Activated CD4-positive, alpha-beta memory T cell treated with anti-CD3 and anti-CD28 coated beads, Interleukin-2, amount 10 ng/mL, durations not matched to agents 7 days and 5 days (primary cell): ENCODE measurements around the gene CLEC11A. TPM values are rescaled to one million over a fixed set of nuclear protein-coding genes. Genes with fewer than 3 reads are reported as not detected.

Experiments
- CTCF ChIA-PET: fragments of 350-600 bp; sonication (Branson Sonifier 250); formaldehyde crosslinking; loops from one replicate; lab custom pipeline; 2021; ENCODE audit warnings: antibody characterized with exemption, inconsistent platforms; lab: Charles Lee
- POLR2A ChIA-PET: fragments of 350-600 bp; sonication (Branson Sonifier 250); formaldehyde crosslinking; loops from one replicate; lab custom pipeline; 2021; ENCODE audit warnings: antibody characterized with exemption; lab: Charles Lee
- DNase-seq: peaks from one replicate; pipeline ENCODE4 v3.0.0-alpha.2; 2020
- H3K27ac Mint-ChIP-seq: one replicate; pipeline ENCODE4 v1.8.0; 2021; ENCODE audit warnings: mild to moderate bottlenecking, mixed read lengths
- H3K27me3 Mint-ChIP-seq: one replicate; pipeline ENCODE4 v1.8.0; 2021; ENCODE audit warnings: mixed read lengths
- H3K36me3 Mint-ChIP-seq: one replicate; pipeline ENCODE4 v1.8.0; 2021; ENCODE audit warnings: low read depth, mixed read lengths
- H3K4me1 Mint-ChIP-seq: one replicate; pipeline ENCODE4 v1.8.0; 2021; ENCODE audit warnings: mixed read lengths
- H3K4me3 Mint-ChIP-seq: one replicate; pipeline ENCODE4 v1.8.0; 2021; ENCODE audit warnings: mild to moderate bottlenecking, mixed read lengths
- H3K9me3 Mint-ChIP-seq: one replicate; pipeline ENCODE4 v1.8.0; 2021; ENCODE audit warnings: mixed read lengths
- total RNA-seq, 2 experiments: library from RNA; stranded (reverse); gene quantifications; one replicate each; pipeline ENCODE4 v1.2.3, GENCODE V29; 2021

The CLEC11A gene, protein sequence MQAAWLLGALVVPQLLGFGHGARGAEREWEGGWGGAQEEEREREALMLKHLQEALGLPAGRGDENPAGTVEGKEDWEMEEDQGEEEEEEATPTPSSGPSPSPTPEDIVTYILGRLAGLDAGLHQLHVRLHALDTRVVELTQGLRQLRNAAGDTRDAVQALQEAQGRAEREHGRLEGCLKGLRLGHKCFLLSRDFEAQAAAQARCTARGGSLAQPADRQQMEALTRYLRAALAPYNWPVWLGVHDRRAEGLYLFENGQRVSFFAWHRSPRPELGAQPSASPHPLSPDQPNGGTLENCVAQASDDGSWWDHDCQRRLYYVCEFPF
- under 1 TPM; 0.43 to 0.65 TPM for total RNA-seq

DNA sequence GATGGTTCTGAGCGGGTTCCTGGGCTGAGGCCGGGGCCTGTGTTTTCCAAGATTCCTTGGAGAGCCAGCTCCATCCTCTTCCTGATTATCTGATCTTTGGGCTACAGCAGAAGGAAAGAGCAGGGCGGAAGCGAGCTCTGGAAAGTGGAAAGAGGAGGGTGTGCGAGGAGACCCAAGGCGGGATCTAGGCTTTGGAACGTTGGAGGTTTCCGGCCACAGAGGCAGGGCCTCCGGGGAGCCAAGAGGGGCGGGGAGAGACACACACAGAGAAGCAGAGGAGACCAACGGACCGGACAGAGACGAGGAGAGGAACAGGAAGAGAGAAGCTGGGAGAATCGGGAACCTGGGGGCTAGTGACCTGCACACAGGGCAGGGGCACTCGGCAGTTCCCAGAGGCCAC is at the start of gene CLEC11A:
TSS of gene CLEC11A (plus strand) at position 296 of the 400 bp plus-strand sequence. CDS start 162 bp downstream, outside the sequence.
- H3K27me3 Mint-ChIP-seq, result peaks cover 42% of the 10 kb centered on the region
- peaks cover 20% of the 10 kb centered on the region for H3K4me1 Mint-ChIP-seq
- CTCF ChIA-PET, result interaction anchor here (1.0 kb wide), 1 partner anchor 61 kb away, joined by 7 read pairs; no protein-coding TSS in a partner anchor
- peak within 1 kb of the TSS; percentile 28 for H3K4me3 Mint-ChIP-seq
- H3K27ac Mint-ChIP-seq, result no peak within 1 kb of the TSS
- DNase-seq, result no peak
- no peaks in the 10 kb centered on the region for H3K9me3 Mint-ChIP-seq
- no peaks in the 10 kb centered on the region for H3K36me3 Mint-ChIP-seq
- POLR2A ChIA-PET, result no interaction called here

DNA sequence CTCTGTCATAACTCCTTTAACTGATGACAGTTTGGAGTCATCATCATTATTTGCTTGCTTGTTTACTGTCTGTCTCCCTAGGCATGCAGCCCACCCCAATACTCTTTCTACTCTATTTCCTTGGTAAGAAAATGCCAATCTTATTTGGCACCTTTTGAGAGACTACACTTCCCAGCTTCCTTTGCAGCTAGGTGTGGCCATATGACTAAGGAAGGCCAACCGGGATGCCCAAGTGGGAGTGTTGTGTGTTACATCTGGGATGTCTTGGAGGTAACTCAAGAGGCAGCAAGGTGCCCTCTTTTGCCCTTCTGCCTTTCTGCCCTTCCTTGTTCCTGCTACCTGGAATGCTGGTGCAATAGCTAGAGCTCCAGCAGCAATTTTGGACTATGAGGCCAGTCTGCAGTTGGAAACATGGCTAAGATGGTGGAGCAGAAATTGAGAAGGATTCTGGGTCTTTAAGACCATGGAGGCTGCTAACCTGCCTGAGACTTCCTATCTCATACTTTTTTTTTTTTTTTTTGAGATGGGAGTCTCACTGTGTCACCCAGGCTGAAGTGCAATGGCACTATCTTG is 46.5 kb upstream of the CLEC11A start:
- H3K4me3 Mint-ChIP-seq, result no peak overlapping the region
- H3K27ac Mint-ChIP-seq, result no peak overlapping the region
- CTCF ChIA-PET, result no interaction called here
- H3K27me3 Mint-ChIP-seq, result peaks cover 14% of the 10 kb centered on the region
- H3K9me3 Mint-ChIP-seq, result no peaks in the 10 kb centered on the region
- POLR2A ChIA-PET, result no interaction called here
- peaks cover 4% of the 10 kb centered on the region for H3K4me1 Mint-ChIP-seq
- no peak for DNase-seq
- no peaks in the 10 kb centered on the region for H3K36me3 Mint-ChIP-seq

DNA sequence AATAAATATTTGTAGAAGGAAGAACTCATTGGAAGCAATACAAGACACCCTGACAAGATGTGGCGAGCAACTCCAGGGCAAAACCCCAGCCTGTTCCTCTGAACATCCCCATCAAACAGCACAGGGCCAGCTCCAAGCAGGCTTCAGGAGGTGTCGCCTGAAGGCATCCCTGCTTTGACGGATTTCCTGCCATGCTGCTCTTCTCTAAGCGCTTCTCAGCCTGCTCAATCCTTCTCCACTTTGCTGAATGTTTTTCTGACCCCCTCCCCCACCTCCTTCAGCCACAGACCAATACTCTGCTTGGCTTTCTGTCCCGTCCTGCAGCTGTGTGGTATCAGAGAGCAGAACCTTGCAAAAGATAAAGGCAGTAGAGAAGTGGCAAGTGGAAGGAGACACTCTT is 45.5 kb upstream of the CLEC11A start:
- H3K4me1 Mint-ChIP-seq, result peaks cover 4% of the 10 kb centered on the region
- POLR2A ChIA-PET, result no interaction called here
- no peak overlapping the region for H3K27ac Mint-ChIP-seq
- H3K4me3 Mint-ChIP-seq, result no peak overlapping the region
- CTCF ChIA-PET, result no interaction called here
- no peaks in the 10 kb centered on the region for H3K36me3 Mint-ChIP-seq
- peaks cover 14% of the 10 kb centered on the region for H3K27me3 Mint-ChIP-seq
- H3K9me3 Mint-ChIP-seq, result no peaks in the 10 kb centered on the region
- DNase-seq, result no peak

DNA sequence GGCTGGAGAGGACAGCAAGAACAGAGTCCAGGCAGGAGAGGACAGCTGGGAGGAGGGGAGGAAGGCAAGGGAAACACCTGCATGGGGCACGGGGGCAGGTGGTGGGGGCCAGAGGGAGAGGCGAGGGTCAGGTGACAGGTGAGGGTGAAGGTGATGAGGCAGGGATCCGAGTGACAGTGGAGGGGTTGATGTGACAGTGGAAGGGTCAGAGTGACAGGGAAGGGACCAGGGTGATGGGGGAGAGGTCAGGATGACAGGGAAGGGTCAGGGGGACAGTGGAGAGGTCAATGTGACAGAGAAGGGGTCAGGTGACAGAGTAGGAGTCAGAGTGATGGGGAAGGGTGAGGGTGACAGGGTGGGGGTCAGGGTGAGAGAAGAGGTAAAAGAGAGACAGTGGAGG is 44.8 kb upstream of the CLEC11A start:
- no peak for DNase-seq
- Mint-ChIP-seq H3K4me1 (peaks cover 4% of the 10 kb centered on the region), H3K9me3 (no peaks in the 10 kb centered on the region), H3K27me3 (peaks cover 8% of the 10 kb centered on the region), H3K27ac (no peak overlapping the region), H3K36me3 (no peaks in the 10 kb centered on the region), H3K4me3 (no peak overlapping the region)
- CTCF ChIA-PET, result no interaction called here
- POLR2A ChIA-PET, result no interaction called here

DNA sequence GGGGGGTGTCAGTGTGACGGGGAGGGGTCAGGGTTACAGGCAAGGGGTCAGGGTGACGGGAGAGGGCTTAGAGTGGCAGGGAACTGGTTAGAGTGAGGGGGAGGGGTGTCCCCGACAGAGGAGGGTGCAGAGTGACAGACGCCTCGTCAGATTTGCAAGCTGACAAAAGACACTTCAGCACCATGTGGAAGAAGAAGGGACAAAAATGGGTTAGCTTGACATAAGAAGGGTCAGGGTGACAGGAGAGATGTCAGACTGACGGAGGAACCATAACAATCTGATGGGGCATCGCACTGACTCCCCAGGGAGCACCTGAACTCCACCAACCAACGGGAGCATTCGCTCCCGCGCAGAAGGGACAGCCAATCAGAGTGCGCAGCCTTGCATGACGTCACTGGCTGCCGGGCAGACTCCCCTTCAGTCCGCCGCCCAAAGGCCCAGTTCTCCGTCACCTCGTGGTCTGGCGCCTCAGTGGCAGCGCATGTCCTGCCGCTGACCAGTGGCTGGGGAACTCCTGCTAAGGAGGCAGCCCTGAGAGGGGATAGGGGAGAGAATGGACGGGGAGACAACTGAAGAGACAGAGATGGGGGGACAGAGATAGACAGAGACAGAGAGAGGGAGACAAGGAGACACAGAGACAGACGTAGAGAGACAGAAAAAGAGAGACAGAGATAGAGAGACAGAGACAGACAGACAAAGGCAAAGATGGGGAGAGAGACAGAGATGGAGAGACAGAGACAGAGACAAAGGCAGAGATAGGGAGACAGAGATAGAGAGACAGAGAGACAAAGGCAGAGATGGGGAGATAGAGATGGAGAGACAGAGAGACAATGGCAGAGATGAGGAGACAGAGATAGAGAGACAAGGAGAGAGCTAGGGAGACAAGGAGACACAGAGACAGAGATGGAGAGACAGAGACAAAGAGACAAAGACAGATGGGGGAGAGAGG is 43.7 kb upstream of the CLEC11A start:
- H3K4me1 Mint-ChIP-seq, result peaks cover 4% of the 10 kb centered on the region
- H3K27me3 Mint-ChIP-seq, result peaks cover 10% of the 10 kb centered on the region
- no peaks in the 10 kb centered on the region for H3K9me3 Mint-ChIP-seq
- no peak overlapping the region for H3K4me3 Mint-ChIP-seq
- H3K36me3 Mint-ChIP-seq, result no peaks in the 10 kb centered on the region
- DNase-seq, result peak; percentile 76
- no peak overlapping the region for H3K27ac Mint-ChIP-seq
- ChIA-PET POLR2A (no interaction called here), CTCF (interaction anchor here (0.9 kb wide), 1 partner anchor 10 kb away, joined by 3 read pairs; no protein-coding TSS in a partner anchor)

DNA sequence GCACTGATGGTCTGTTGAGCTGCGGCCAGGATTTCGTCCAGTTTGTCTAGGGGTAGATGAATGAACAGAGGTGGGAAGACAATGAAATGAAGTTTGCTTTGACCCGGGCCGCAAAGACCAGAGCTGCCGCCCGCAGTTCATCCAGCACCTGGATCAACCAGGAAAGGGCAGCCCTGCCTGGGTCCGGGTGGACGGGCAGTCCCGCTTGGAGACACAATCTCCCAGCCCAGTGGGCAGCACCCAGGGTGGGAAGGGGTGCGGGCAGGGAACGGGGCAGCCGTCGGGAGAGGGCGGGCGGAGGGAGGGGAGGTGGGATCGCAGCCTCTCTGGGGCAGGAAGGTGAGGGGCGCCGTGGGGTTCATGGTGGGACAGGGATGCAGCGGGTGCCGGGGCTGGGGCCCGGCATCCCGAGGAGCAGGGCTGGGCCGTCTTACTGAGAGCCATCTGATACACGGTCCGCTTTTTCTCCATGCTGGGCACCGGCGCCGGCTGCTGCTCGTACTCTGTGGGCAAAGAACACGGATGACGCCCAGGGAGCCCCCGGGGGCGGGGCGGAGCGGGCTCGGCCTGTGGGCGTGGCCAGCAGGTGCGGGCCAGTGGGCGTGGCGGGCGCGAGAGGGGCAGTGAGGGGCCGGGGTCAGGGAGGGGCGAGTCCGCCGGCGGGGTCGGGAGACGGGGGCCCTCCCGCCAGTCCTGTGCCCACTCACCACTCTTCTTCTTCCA is 36.7 kb upstream of the CLEC11A start:
- POLR2A ChIA-PET, result no interaction called here
- no peak overlapping the region for H3K27ac Mint-ChIP-seq
- H3K4me3 Mint-ChIP-seq, result no peak overlapping the region
- H3K9me3 Mint-ChIP-seq, result no peaks in the 10 kb centered on the region
- no peaks in the 10 kb centered on the region for H3K4me1 Mint-ChIP-seq
- peaks cover 15% of the 10 kb centered on the region for H3K27me3 Mint-ChIP-seq
- DNase-seq, result no peak
- CTCF ChIA-PET, result no interaction called here
- H3K36me3 Mint-ChIP-seq, result no peaks in the 10 kb centered on the region

DNA sequence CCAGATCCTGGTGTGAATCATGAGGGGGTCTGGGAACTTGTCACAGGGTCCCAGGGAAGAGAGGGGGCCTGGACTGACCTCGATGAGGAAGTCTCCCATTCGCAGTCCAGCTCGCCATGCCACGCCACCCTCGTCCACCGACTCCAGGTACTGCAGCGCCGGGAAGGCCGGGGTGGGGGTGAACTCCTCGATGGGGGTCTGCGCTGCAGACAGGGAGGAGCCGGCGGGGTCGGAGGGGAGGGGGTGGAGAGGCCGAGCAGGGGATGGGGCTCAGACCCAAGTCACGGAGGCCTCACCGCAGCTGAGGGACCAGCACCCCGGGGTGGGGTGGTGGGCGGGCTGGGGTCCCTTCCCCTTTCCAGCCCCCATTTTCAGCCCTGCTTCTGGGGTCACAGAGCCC is 34.4 kb upstream of the CLEC11A start:
- Mint-ChIP-seq H3K4me1 (no peaks in the 10 kb centered on the region), H3K4me3 (no peak overlapping the region), H3K27ac (no peak overlapping the region), H3K36me3 (no peaks in the 10 kb centered on the region), H3K27me3 (peaks cover 25% of the 10 kb centered on the region), H3K9me3 (no peaks in the 10 kb centered on the region)
- ChIA-PET CTCF (no interaction called here), POLR2A (no interaction called here)
- DNase-seq, result no peak

DNA sequence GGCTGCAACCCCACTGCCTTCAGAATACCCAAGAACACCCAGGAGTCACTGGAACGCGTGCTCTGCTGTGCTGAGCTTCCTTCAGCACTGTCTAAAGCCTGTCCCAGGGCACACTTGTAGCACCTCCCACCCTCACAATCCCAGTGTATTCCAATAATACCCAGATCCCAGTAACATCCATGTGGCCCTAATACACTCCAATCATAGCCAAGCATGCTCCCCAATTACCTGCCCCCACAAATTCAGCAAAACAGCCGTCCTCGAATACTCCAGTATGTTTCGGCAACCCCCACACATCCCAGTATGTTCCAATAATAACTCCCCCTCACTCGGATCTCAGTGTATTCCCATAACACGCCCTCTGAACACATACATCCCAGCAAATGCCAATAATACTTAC is 32.7 kb upstream of the CLEC11A start:
- H3K9me3 Mint-ChIP-seq, result no peaks in the 10 kb centered on the region
- H3K27ac Mint-ChIP-seq, result no peak overlapping the region
- POLR2A ChIA-PET, result no interaction called here
- H3K27me3 Mint-ChIP-seq, result peaks cover 22% of the 10 kb centered on the region
- CTCF ChIA-PET, result no interaction called here
- H3K4me1 Mint-ChIP-seq, result no peaks in the 10 kb centered on the region
- no peaks in the 10 kb centered on the region for H3K36me3 Mint-ChIP-seq
- DNase-seq, result no peak
- no peak overlapping the region for H3K4me3 Mint-ChIP-seq

DNA sequence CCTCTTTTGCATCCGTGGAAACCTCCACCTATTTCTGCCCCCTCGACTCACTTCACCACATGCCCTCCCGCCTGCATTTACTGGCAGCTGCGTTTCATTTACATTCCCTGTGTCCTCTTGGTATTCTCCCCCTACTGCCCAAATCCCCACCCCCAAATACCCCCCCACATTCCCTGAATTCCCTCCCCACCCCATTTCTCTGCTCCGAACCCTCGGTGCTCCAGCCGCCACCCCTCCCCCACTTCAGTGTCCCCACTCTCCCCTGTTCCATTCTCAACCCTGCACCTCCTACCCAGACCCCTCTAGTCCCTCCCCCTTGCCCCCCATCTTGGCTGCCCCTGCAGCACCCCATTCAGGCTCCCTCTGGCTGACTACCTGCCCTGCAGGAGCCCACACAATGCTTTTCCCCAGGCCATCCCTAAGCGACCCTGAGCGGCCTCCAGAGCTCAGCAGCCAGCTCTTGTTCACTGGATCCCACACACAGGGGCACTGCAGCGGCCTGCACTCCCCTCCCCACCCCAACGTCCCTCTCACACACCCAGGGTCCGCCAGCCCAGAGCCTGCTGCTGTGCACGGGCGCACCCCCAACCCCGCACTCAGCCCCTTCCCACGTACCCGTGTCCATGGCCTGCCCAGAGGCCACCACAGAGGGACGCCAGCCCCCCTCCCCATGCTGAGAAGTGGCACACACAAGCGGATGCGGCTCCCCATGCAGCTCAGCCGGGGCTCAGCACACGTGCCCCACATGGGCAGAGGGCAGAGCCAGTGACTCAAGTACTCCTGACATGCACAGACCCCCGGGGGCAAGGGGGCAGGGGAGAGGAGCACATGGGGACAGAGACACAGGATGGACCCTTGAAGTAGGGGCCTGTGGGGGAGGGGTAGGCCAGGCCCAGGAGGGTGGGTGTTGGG is 29.8 kb upstream of the CLEC11A start:
- H3K27ac Mint-ChIP-seq, result no peak overlapping the region
- H3K4me3 Mint-ChIP-seq, result no peak overlapping the region
- no peak for DNase-seq
- H3K36me3 Mint-ChIP-seq, result no peaks in the 10 kb centered on the region
- POLR2A ChIA-PET, result no interaction called here
- no peaks in the 10 kb centered on the region for H3K4me1 Mint-ChIP-seq
- H3K9me3 Mint-ChIP-seq, result no peaks in the 10 kb centered on the region
- CTCF ChIA-PET, result no interaction called here
- H3K27me3 Mint-ChIP-seq, result peaks cover 22% of the 10 kb centered on the region

DNA sequence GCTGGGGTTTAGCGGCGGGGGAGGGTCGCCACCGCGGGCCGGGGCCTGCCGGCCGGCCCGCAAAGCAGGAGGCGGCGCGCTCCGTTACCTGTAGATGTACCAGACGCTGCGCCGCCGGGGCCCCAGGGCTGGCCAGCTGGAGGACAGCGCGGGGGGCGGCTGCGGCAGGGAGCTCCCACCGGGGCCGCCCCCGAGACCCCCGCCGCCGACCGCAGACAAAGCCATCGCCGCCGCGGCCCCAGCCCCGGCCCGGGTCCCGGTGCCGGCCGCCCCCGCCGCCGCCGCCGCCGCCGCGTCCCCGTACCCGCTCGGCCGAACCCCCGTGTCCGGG is 28.4 kb upstream of the CLEC11A start:
- no peaks in the 10 kb centered on the region for H3K36me3 Mint-ChIP-seq
- H3K27ac Mint-ChIP-seq, result no peak overlapping the region
- no peaks in the 10 kb centered on the region for H3K9me3 Mint-ChIP-seq
- DNase-seq, result no peak
- H3K4me1 Mint-ChIP-seq, result no peaks in the 10 kb centered on the region
- CTCF ChIA-PET, result no interaction called here
- H3K4me3 Mint-ChIP-seq, result no peak overlapping the region
- H3K27me3 Mint-ChIP-seq, result peaks cover 26% of the 10 kb centered on the region
- POLR2A ChIA-PET, result no interaction called here

DNA sequence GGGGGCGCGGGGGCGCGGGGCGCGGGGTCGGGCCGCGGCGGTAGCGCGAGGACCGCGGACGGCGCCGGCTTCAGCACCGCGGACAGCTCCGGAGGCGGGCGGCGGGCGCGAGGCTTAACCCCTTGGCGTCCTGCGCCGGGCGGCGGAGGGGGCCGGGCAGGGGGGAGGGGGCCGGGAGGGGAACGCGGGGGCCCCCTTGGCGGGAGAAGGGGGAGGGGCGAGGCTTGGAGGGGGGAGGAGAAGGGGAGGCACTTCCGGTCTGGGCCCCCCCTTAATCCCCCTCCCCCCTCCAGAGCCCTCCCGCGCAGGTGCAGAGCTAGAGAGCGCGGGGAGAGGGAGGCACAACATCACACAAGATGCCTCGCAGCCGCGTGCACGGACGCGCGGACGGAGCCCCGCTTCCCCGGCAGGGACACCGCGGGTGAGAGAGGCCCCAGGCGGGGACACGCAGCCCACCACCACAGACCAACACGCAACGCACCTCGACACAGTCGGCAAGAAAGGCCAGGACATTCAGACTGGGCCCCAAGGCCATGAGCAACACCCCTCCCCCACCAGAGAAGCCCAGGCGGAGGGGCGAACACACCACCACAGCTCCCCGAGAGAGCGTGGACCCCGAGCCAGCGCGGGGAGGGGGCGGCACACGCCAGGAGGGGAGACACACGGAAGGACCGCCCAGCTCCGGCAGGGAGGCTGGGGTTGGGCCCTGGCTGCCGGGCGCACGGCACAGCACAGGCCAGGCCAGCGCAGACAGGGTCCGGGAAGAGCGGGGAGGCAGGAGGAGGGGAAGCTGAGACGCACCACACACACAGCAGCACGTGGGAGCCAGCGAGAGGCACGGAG is 27.7 kb upstream of the CLEC11A start:
- Mint-ChIP-seq H3K36me3 (no peaks in the 10 kb centered on the region), H3K9me3 (no peaks in the 10 kb centered on the region), H3K4me3 (no peak overlapping the region), H3K27me3 (peaks cover 26% of the 10 kb centered on the region), H3K4me1 (no peaks in the 10 kb centered on the region), H3K27ac (no peak overlapping the region)
- ChIA-PET POLR2A (no interaction called here), CTCF (no interaction called here)
- DNase-seq, result peak; percentile 18
